AG10803 (cell line): ENCODE data around the gene AQP6.

Experiments
- DNase-seq: peaks from one replicate; pipeline ENCODE4 v3.0.0; 2010; ENCODE audit warnings: low read depth
- H3K4me3 ChIP-seq: 2 replicates; pipeline ENCODE4 v1.5.1; 2011; ENCODE audit warnings: mild to moderate bottlenecking, low read length, control low read depth
- TF ChIP-seq, protein P1 (sequence below): conservative IDR thresholded peaks from 2 replicates; pipeline ENCODE4 v1.5.1; 2011; ENCODE audit warnings: mild to moderate bottlenecking, low read length, control low read depth, inconsistent platforms

The AQP6 gene

GRCh38 chr12:49948866-49949845, 23.6 kb upstream of the AQP6 start:
- no peak overlapping the region for H3K4me3 ChIP-seq
- DNase-seq = no peak
- TF ChIP-seq, protein P1, sequence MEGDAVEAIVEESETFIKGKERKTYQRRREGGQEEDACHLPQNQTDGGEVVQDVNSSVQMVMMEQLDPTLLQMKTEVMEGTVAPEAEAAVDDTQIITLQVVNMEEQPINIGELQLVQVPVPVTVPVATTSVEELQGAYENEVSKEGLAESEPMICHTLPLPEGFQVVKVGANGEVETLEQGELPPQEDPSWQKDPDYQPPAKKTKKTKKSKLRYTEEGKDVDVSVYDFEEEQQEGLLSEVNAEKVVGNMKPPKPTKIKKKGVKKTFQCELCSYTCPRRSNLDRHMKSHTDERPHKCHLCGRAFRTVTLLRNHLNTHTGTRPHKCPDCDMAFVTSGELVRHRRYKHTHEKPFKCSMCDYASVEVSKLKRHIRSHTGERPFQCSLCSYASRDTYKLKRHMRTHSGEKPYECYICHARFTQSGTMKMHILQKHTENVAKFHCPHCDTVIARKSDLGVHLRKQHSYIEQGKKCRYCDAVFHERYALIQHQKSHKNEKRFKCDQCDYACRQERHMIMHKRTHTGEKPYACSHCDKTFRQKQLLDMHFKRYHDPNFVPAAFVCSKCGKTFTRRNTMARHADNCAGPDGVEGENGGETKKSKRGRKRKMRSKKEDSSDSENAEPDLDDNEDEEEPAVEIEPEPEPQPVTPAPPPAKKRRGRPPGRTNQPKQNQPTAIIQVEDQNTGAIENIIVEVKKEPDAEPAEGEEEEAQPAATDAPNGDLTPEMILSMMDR = no peak

DNA sequence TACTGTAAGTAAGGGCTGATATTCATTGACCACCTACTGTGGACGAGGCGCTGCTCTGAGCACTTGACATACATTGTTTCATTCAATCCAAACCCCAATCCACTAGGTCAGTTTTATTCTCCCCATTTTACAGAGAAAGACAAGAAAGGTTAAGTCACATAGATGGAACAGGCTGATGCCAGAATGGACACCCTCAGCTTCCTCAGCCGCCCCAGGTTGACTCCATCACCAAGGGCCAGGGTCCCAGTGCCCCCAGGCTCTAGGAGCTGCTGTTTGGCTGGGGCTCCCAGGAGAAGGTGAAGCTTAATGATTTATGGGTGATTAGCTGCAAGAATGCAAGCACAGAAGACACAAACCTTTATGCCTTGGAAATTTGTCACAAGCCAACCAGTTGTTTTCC, 22.9 kb upstream of the AQP6 start:
- TF ChIP-seq, protein P1 = no peak
- DNase-seq = no peak
- no peak overlapping the region for H3K4me3 ChIP-seq

GRCh38 chr12:49950273-49951251, 22.2 kb upstream of the AQP6 start, which contains the start of gene AQP2:
TSS of gene AQP2 (plus strand) at chr12:49950737. CDS start at chr12:49950831, 94 bp downstream.
- TF ChIP-seq, protein P1 = no peak
- no peak within 1 kb of the TSS for H3K4me3 ChIP-seq
- no peak for DNase-seq

DNA sequence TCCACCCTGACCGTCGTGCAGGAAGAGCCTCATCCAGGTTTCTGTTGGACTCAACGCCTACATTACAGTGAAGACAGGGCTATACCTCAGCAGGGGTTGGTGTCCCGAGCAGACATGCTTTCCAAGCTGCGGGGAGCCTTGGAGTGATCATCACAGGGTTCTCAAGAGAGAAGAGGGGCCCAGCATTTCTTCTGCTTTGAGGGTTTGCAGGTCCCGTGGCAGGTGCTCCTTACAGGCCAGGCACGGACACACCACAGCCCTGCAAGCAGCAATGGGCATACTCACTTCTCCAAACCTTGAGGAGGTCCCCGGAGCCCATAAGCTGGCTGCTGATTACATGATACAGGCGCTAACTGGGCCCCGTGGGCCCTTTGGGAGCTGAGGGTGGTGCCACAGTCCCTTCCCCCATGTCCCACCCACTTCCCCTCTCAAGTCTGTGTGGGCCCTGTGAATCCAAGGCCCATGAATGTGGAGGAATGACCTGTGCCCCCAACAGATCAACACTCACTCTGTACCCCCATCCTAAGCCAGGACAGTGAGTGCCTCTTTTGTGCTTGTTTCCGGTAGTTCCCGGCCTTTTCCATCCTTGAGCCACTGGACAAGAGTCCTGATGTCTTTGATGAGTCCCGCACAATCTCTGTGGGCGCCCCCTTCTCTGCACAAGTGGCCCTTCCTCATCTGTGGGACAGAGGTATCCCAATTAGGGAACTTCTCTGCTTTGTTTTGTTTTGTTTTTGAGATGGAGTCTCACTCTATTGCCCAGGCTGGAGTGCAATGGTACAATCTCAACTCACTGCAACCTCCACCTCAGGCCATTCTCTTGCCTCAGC, 21.1 kb upstream of the AQP6 start:
- TF ChIP-seq, protein P1 = no peak
- DNase-seq = no peak

DNA sequence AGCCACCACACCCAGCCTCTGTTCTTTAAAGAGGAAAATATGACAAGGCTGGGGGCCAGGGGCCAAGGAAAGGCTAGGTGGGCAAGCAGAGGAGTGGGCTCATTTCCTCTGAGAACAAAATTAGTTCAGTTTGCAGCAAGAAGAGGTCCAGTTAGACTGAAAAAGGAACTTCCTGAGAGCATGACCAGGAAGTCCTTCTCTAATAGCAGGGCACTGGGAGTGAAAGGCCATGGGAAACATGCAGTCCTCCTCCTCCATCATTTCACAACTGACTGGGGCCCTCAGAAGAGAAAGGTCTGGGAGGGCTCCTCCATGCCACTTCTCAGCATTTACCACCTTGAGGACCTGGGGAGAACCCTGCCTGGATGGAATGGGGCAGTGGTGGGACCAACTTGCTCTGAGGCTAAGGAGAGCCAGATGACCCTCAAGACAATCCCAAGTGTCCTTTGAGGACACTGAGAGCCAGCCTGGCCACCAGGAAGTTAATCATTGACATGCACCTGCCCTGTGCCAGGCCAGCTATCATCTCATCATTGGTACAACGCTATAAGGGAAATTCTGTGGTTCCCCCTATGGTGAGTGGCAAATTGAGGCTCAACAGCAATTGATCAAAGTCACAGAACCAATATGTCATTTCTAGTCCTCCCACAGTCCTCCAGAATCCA, 20.2 kb upstream of the AQP6 start:
- TF ChIP-seq, protein P1 = no peak
- DNase-seq = no peak

More for the DNA sequence above, 21.1 kb upstream of the AQP6 start:
- no peak overlapping the region for H3K4me3 ChIP-seq

DNA sequence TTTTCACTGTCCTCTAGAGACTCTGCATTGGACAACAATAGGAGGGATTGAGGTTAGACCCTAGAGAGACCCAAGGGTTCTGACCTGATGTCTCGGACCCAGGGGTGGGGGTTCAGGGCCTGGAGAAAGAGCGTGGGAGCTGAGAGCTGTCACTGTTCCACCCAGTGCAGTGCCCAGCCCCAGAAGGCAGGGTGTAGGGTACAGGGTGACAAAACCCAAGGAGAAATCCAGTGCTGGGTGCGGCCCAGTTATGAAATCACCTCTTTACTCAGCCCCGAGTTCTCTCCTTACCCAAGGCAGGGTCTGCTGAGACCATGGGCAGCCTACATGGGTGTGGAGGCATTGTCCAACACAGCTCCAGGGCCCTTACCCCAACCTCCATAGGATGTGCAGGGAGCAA, 19.6 kb upstream of the AQP6 start:
- H3K4me3 ChIP-seq = no peak overlapping the region
- TF ChIP-seq, protein P1 = no peak
- DNase-seq = no peak

More for the DNA sequence above, 20.2 kb upstream of the AQP6 start:
- no peak overlapping the region for H3K4me3 ChIP-seq
